ENCODE data around the gene RPLP2. TPM values are rescaled to one million over a fixed set of nuclear protein-coding genes. Genes with fewer than 3 reads are reported as not detected.

RPLP2 gene
- total RNA-seq, 1 donor from 2014 or later, result 621 TPM

- DNase-seq (ENCODE audit: extremely low read depth, low read depth, low spot score), result no peak
Observed at GRCh38 chr11:821512-822371, 12.0 kb downstream of the RPLP2 start.

GRCh38 chr11:823441-824291, 13.9 kb downstream of the RPLP2 start:
- no peak for DNase-seq (ENCODE audit: extremely low read depth, low read depth, low spot score)

- DNase-seq (ENCODE audit: extremely low read depth, low read depth, low spot score), result no peak
Observed at GRCh38 chr11:824292-824880, 14.6 kb downstream of the RPLP2 start.

- no peak for DNase-seq (ENCODE audit: extremely low read depth, low read depth, low spot score)
Observed at GRCh38 chr11:824942-825341, 15.2 kb downstream of the RPLP2 start.

- no peak for DNase-seq (ENCODE audit: extremely low read depth, low read depth, low spot score)
Observed at GRCh38 chr11:825366-826226, 15.8 kb downstream of the RPLP2 start.

- DNase-seq (ENCODE audit: extremely low read depth, low read depth, low spot score), result no peak
Observed at GRCh38 chr11:826227-826621, 16.5 kb downstream of the RPLP2 start.

- DNase-seq (ENCODE audit: extremely low read depth, low read depth, low spot score), result no peak
Observed at GRCh38 chr11:826836-827145, 17.0 kb downstream of the RPLP2 start.

- DNase-seq (ENCODE audit: extremely low read depth, low read depth, low spot score), result no peak
Observed at GRCh38 chr11:827146-827896, 17.6 kb downstream of the RPLP2 start.

- DNase-seq (ENCODE audit: extremely low read depth, low read depth, low spot score), result no peak
Observed at GRCh38 chr11:827897-828192, 18.1 kb downstream of the RPLP2 start, which contains the start of gene CRACR2B. TSS of gene CRACR2B (plus strand) at chr11:827919. CDS start at chr11:828608, 689 bp downstream.

- no peak for DNase-seq (ENCODE audit: extremely low read depth, low read depth, low spot score)
Observed at GRCh38 chr11:828506-829175, 18.9 kb downstream of the RPLP2 start.

- no peak for DNase-seq (ENCODE audit: extremely low read depth, low read depth, low spot score)
Observed at GRCh38 chr11:829176-829846, 19.5 kb downstream of the RPLP2 start.

- DNase-seq (ENCODE audit: extremely low read depth, low read depth, low spot score), result no peak
Observed at GRCh38 chr11:829847-830294, 20.1 kb downstream of the RPLP2 start.

- no peak for DNase-seq (ENCODE audit: extremely low read depth, low read depth, low spot score)
Observed at GRCh38 chr11:830295-831117, 20.7 kb downstream of the RPLP2 start.

GRCh38 chr11:831118-831864, 21.5 kb downstream of the RPLP2 start:
- DNase-seq (ENCODE audit: extremely low read depth, low read depth, low spot score), result no peak

- no peak for DNase-seq (ENCODE audit: extremely low read depth, low read depth, low spot score)
Observed at GRCh38 chr11:831961-832528, 22.3 kb downstream of the RPLP2 start.

GRCh38 chr11:832529-833113, 22.9 kb downstream of the RPLP2 start, which contains the start of gene CD151:
TSS of gene CD151 (plus strand) at chr11:832952. CDS start at chr11:836070, 3,118 bp downstream.
- no peak for DNase-seq (ENCODE audit: extremely low read depth, low read depth, low spot score)
